ENCODE results near the gene TBL1X. TPM values are rescaled to one million over a fixed set of nuclear protein-coding genes. Genes with fewer than 3 reads are reported as not detected.

The TBL1X gene
- total and polyA plus RNA-seq, 2 of the 8 experiments (the other 6 are each of a cell fraction or from before 2014, with no cell fraction given), result 13.3 to 25.6 TPM

- Histone ChIP-seq H3K4ac (replicated peaks; ENCODE audit: insufficient read length, low read depth, low read length) (no peak overlapping the region), H4K20me1 (replicated peaks in 1 of 2; ENCODE audit: control insufficient read depth in 1 of 2, insufficient read depth in 2 of 2, low read length in 2 of 2) (no peaks in the 10 kb centered on the region), H3K56ac (replicated peaks; ENCODE audit: insufficient read length, low read depth, low read length) (no peak overlapping the region), H4K91ac (replicated peaks; ENCODE audit: insufficient read length, low read length) (no peak overlapping the region), H3K14ac (ENCODE audit: insufficient read length) (no peak overlapping the region), H2BK12ac (ENCODE audit: low read depth, low read length) (no peak overlapping the region), H2BK20ac (ENCODE audit: low read length) (no peak overlapping the region), H3K4me2 (ENCODE audit: insufficient read depth in 1 of 2, low read depth in 2 of 2, low read length in 2 of 2) (no peak overlapping the region), H3K9ac (replicated peaks in 1 of 4; ENCODE audit: extremely low read depth in 1 of 4, low read depth in 3 of 4, low read length in 3 of 4) (no peak overlapping the region), H3K23me2 (ENCODE audit: low read depth, low read length) (no peaks in the 10 kb centered on the region), H3K36me3 (ENCODE audit: control insufficient read depth in 2 of 4, insufficient read depth in 4 of 4, low read length in 3 of 4) (no peaks in the 10 kb centered on the region), H2AFZ (ENCODE audit: low read length) (no peak overlapping the region), H3K27me3 (replicated peaks in 1 of 4; ENCODE audit: control insufficient read depth in 3 of 4, extremely low read depth in 1 of 4, insufficient read depth in 3 of 4, low read length in 3 of 4) (no peaks in the 10 kb centered on the region), H3K4me3 (ENCODE audit: extremely low read depth in 1 of 4, insufficient read depth in 2 of 4, low read depth in 3 of 4, low read length in 4 of 4) (no peak overlapping the region), H2BK5ac (ENCODE audit: low read depth, low read length) (no peak overlapping the region), H3K79me1 (ENCODE audit: low read depth, low read length) (no peaks in the 10 kb centered on the region), H3K79me2 (ENCODE audit: control insufficient read depth in 1 of 2, insufficient read depth in 2 of 2, low read length in 2 of 2) (no peaks in the 10 kb centered on the region), H2BK15ac (ENCODE audit: low read length) (no peak overlapping the region), H3K23ac (ENCODE audit: insufficient read length) (no peak overlapping the region), H3K4me1 (replicated peaks in 1 of 4; ENCODE audit: control insufficient read depth in 3 of 4, insufficient read depth in 4 of 4, low read length in 3 of 4) (peaks cover 0 to 3% (median under 1%) of the 10 kb centered on the region in 4 experiments; a peak in 1 of 7 replicates), H3K27ac (ENCODE audit: low read depth, low read length) (no peak overlapping the region), H3K9me3 (ENCODE audit: insufficient read depth in 2 of 2, low read depth in 1 of 2, low read length in 1 of 2) (no peaks in the 10 kb centered on the region), H4K8ac (ENCODE audit: extremely low read depth, insufficient read depth, low read length) (no peak overlapping the region), H2BK120ac (replicated peaks; ENCODE audit: low read depth, low read length) (no peak overlapping the region), H3K18ac (ENCODE audit: extremely low read depth, low read length) (no peak overlapping the region), H2AK5ac (ENCODE audit: low read depth, low read length) (no peak overlapping the region), H4K5ac (ENCODE audit: insufficient read length, low read depth, low read length) (no peak overlapping the region)
- 86% methylated on average over 3 of the region's 4 CpGs; no CpG with 5 or more reads in 1 of the 2 experiments for WGBS, 2 experiments (ENCODE audit: extremely low coverage in 1 of 2, insufficient coverage in 1 of 2, insufficient read length in 1 of 2, insufficient replicate concordance in 2 of 2, low coverage in 1 of 2, low lambda C conversion rate in 2 of 2, missing lambda C conversion rate in 1 of 2)
- DNase-seq (ENCODE audit: low read depth in 1 of 2, low spot score in 2 of 2), result no peak
- POLR2A ChIA-PET (ENCODE audit: partially characterized antibody), result no interaction called here
- TF ChIP-seq ASH2L (IDR thresholded peaks at IDR 0.05; ENCODE audit: low read length) (no peak), SRF (IDR thresholded peaks at IDR 0.05; ENCODE audit: low read depth, low read length) (no peak), SP1 (IDR thresholded peaks at IDR 0.05; ENCODE audit: low read depth, low read length) (no peak), ZNF274 (IDR thresholded peaks at IDR 0.05; ENCODE audit: borderline replicate concordance, extremely low read depth, low read length) (no peak), TAF1 (IDR thresholded peaks at IDR 0.05; ENCODE audit: low read depth, low read length) (no peak), EP300 (IDR thresholded peaks at IDR 0.05; ENCODE audit: borderline replicate concordance in 1 of 2, low read depth in 2 of 2, low read length in 2 of 2) (no peak), EGR1 (IDR thresholded peaks at IDR 0.05; ENCODE audit: borderline replicate concordance, low read depth, low read length) (no peak), EZH2 (IDR thresholded peaks at IDR 0.05; ENCODE audit: low read depth, low read length, severe bottlenecking) (no peak)
- no peak for FAIRE-seq
- CTCF ChIA-PET (ENCODE audit: partially characterized antibody), result interaction anchor here (0.6 to 1.1 kb wide), 2 partner anchors 155 to 1155 kb away, joined by 3 to 4 read pairs; no protein-coding TSS in a partner anchor
Measured at GRCh38 chrX:9681422-9681821, 216.6 kb downstream of the TBL1X start.

Measured in H1 (cell line).